Stimulated activated CD8-positive, alpha-beta memory T cell treated with anti-CD3 and anti-CD28 coated beads, Interleukin-4, amount 100 ng/mL, for 48 hours (primary cell): ENCODE measurements around the gene COL2A1.

Source experiments
- DNase-seq: peaks from one replicate; pipeline ENCODE4 v3.0.0-alpha.2; 2020

The COL2A1 gene

GRCh38 chr12:47988073-47989022, 15.9 kb downstream of the COL2A1 start:
- no peak for DNase-seq

GRCh38 chr12:47987411-47988072, 16.7 kb downstream of the COL2A1 start:
- no peak for DNase-seq

DNA sequence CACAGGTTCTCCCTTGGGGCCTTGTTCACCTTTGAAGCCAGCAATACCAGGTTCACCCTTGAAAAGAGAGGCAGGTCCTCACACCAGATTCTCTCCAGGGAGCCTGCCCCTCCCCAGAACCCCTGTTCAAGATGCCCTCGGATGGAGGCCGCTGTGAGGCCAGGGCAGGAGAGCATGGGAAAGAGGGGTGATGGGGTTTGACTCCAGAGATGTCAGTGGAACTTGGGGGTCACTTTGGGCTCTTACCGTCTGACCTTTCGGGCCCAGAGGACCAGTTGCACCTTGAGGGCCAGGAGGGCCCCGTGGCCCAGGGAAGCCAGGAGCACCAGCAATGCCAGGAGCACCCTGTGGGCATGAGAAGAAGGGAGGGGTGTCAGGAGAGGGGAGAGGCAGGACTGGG, 17.4 kb downstream of the COL2A1 start:
- no peak for DNase-seq

DNA sequence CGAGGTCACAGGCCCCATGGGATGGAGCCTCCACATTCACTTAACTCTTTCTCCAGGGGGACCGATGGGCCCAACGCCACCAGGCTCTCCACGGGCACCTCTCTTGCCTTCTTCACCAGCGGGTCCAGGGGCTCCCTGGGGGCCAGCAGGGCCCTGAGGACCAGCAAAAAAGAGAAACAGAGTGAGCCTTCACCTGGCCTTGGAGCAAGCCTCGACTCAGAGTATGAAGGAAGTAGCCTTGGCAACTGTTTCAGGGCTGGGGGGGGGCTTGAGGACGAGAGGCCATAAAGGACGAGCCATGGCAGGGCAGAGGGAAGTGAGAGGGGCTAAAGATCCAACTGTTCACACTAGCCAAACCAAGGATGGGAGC, 18.0 kb downstream of the COL2A1 start:
- no peak for DNase-seq

GRCh38 chr12:47985596-47986290, 18.5 kb downstream of the COL2A1 start:
- no peak for DNase-seq

DNA sequence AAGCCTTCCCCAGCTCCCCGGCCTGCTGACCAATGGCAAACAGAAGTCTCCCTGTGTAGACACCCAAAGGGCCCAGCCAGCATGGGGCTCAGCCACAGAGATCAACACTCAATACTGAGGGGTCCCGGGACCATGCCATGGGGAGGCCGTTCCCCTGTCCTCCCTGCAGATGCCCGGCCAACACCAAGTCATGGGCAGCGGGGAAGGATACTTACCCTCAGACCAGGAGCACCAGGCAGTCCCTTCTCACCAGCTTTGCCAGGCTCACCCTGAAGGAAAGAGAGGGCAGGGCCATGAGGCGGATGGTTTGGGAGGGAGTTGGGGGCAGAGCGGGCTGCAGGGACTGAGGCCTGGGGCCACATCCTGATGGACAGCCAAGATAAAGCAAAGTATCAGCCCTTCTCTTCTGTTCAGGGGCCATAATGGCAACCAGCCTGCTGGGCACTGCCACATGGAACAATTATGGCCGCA, 19.9 kb downstream of the COL2A1 start:
- no peak for DNase-seq

DNA sequence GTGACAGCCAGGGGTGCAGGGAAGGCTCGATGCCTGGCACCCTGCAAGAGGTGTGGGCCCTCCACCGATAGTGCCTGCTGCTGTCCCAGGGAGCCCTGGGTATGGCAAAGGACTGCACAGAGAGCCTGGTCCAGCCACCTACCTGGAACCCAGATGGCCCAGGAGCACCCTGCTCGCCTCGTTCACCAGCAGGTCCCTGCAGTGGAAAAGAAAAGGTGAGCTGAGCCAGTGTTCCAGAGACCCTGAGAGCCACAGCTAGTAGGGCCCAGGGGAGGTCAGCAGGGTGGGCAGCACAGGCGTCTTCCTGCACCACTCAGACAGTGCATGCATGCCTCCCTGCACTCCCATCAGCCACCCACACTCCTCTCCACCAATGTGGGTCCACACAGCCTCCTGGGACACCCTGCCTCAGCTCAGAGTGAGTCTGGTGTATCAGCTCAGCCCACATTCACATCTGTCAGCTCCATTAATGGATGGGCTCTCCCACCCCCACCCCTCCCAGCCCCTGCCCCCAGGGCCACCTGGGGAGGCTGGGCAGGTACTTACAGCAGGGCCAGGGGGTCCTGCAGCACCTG, 20.6 kb downstream of the COL2A1 start:
- DNase-seq: no peak

- no peak for DNase-seq
These were observed 21.5 kb downstream of the COL2A1 start for GRCh38 chr12:47982770-47983169.

DNA sequence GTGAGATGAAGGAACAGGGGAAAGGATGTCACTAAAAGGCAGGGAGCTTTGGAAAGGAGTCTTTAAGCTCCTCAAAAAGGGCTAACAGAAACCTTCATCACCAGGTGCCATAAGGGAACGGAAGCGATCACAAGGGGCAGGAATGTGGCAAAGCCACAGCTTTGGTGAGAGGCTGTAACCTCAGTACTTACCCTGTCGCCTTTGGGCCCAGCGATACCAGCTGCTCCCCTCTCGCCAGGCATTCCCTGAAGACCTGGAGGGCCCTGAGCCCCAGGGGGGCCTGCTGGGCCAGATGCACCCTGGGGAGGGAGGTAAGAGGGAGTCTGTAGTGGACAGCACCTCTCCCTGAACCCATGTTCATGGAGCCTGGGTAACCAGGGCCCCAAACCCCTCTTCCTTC, 22.0 kb downstream of the COL2A1 start:
- DNase-seq: no peak

- DNase-seq: no peak
These were observed 22.6 kb downstream of the COL2A1 start for GRCh38 chr12:47981496-47982260.

- DNase-seq: no peak
These were observed 23.3 kb downstream of the COL2A1 start for GRCh38 chr12:47980779-47981495.

DNA sequence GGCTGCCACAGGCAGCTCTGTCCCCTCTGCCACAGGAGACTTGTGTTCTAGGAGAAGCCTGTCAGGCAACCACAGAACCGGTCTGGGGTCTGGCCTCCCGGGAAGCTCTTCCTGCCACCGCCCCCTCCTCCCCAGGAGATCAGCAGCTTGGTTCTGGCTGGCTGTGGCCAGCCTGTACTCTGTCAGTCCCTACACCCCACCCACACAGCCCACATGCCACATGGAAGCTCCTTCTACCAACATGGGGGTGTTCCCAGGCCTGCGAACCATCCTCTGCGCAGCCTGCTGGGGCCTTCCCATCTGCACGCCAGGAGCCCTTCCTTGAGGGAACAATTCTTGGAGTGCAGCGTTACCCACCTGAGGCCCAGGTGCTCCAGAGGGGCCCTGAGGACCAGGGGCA, 24.1 kb downstream of the COL2A1 start:
- DNase-seq: no peak

- no peak for DNase-seq
These were observed 24.6 kb downstream of the COL2A1 start for GRCh38 chr12:47979686-47980085.

DNA sequence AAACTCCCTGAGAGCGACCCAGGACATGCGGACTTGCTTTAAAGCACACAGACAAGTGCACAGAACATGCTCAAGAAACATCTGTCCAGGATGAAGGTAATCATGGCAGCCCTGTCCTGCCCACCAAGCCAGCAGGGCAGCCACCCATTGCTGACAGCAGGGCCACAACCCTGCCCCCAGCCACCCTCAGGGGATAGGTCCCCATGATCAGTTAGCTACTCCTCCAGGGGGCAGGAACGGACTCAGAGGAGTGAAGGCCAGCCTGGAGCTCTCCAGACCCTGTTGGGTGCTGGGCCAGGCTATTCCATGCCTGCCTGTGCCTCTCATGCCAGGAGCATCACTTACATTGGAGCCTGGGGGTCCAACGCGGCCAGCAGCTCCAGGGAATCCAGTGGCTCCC, 25.1 kb downstream of the COL2A1 start:
- DNase-seq: no peak

DNA sequence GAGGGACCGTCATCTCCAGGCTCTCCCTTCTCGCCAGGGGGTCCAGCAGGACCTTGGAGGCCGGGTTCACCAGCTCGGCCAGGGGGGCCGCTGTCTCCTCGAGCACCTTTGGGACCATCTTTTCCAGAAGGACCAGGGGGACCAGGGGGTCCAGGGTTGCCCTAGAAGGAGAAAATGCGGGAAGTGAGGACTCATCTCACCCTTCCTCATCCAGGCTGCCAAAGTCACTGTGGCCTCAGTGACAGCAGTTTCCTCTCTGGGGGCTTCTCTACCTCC, 25.7 kb downstream of the COL2A1 start:
- DNase-seq: no peak

GRCh38 chr12:47977772-47978597, 26.3 kb downstream of the COL2A1 start:
- no peak for DNase-seq

DNA sequence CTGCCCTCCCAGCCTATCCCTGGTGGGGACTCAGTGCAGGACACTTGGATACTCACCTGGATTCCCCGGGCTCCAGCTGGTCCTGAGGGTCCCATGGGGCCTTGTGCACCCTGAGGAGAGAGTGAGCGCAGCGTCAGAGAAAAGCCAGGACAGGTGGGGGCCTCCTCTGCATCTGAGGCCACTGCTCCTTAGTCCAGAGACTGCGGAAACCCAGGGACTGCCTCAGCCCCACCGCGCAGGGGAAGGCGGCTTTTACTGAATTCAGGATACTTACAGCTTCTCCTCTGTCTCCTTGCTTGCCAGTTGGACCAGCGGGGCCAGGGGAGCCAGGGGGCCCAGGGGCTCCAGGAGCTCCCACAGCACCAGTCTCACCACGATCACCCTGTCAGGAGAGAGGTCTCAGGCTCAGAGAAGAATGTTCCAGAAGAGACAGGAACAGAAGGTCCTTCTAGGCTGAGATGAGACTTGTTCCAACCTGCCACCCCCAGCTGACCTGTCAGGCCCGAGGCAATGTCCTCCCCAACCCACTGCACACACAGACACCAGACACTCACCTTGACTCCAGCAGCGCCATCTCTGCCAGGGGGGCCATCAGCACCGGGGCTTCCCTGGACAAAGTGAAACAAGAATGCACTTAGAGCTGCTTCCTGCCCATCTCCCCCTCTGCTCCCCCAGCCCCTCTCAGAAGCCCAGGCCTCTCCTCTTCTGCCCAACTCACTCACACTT, 27.1 kb downstream of the COL2A1 start:
- no peak for DNase-seq

GRCh38 chr12:47975816-47976215, 28.5 kb downstream of the COL2A1 start:
- no peak for DNase-seq

DNA sequence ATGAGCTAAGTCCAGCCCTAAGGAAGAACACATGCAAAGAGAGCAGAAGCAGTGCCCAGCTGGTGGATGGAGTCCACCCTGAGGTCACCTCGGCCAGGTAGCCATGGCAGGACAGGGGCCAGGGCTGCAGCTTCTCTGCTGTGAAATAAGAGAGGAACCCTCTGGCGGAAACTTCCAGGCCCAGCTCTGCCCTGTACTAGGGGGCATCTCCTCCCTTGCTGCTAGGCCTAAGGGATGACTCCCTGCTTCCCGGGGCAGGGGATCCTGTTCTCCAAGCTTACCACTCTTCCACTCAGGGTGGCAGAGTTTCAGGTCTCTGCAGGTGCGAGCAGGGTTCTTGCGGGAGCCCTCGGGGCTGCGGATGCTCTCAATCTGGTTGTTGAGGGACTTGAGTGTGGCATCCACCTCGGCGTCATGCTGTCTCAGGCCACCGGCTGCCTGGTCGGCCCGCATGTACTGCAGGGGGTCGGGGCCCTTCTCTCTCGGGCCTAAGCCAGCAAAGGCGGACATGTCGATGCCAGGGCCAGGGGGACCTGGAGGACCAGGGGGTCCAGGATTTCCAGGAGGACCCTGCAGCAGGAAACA, 29.1 kb downstream of the COL2A1 start:
- no peak for DNase-seq

DNA sequence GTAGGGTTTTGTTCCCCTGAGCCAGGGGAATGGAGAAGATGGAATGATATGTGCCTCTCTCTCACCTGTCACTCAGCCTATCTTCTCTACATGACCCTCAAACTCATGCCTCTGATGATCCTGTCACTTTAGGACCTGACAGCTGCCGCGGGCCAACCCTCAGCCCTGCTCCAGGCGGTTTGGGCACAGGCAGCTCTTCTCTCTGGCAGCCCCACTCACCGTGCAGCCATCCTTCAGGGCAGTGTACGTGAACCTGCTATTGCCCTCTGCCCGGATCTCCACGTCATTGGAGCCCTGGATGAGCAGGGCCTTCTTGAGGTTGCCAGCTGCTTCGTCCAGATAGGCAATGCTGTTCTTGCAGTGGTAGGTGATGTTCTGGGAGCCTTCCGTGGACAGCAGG, 30.4 kb downstream of the COL2A1 start:
- no peak for DNase-seq
